Esophagus (tissue), 2 donors: ENCODE data around the gene ELAPOR1. TPM values are rescaled to one million over a fixed set of nuclear protein-coding genes. Genes with fewer than 3 reads are reported as not detected.

Source experiments
- H3K27ac ChIP-seq, 2 donors: one replicate each; pipeline ENCODE4 v1.5.1; 2013; ENCODE audit warnings: low read depth in 2 of 2, mild to moderate bottlenecking in 2 of 2, inconsistent platforms in 1 of 2, low read length in 1 of 2, moderate library complexity in 1 of 2
- H3K27me3 ChIP-seq, 2 donors: one replicate each; pipeline ENCODE4 v1.6.1; 2013; ENCODE audit warnings: low read length in 2 of 2, control low read depth in 1 of 2, mild to moderate bottlenecking in 1 of 2; ENCODE audit not compliant: insufficient read depth in 2 of 2, control insufficient read depth in 1 of 2
- H3K36me3 ChIP-seq, 2 donors: one replicate each; pipeline ENCODE4 v1.6.1; 2013; ENCODE audit warnings: low read length in 1 of 2; ENCODE audit not compliant: control insufficient read depth in 2 of 2, insufficient read depth in 2 of 2
- H3K4me1 ChIP-seq, 2 donors: one replicate each; pipeline ENCODE4 v1.6.1; 2013; ENCODE audit warnings: low read length in 1 of 2; ENCODE audit not compliant: control insufficient read depth in 2 of 2, insufficient read depth in 2 of 2
- H3K4me3 ChIP-seq, 2 donors: one replicate each; pipeline ENCODE4 v1.5.1; 2013; ENCODE audit warnings: low read length in 2 of 2, mild to moderate bottlenecking in 2 of 2, low read depth in 1 of 2, moderate library complexity in 1 of 2
- H3K9me3 ChIP-seq, 2 donors: one replicate each; pipeline ENCODE4 v1.6.1; 2013; ENCODE audit warnings: mild to moderate bottlenecking in 2 of 2, low read depth in 1 of 2, low read length in 1 of 2, moderate library complexity in 1 of 2; ENCODE audit not compliant: control insufficient read depth in 2 of 2, insufficient read depth in 1 of 2
- WGBS, 2 donors: extraction: QIAGEN DNeasy Blood & Tissue Kit; methylation state at CpG; one replicate each; pipeline ENCODE4 v1.1.7; 2013; 5-methylcytosine and 5-hydroxymethylcytosine counted together
- polyA plus RNA-seq, 2 donors: library from polyadenylated mRNA; stranded (reverse); fragments of 200-250 nt; gene quantifications; one replicate each; pipeline ENCODE4 v1.2.3, GENCODE V29; 2013
- donor health status: healthy with polysubstance abuse.
- donor health status: Bipolar disorder and iron deficiency.

ELAPOR1 gene
- polyA plus RNA-seq, 2 donors: 0.24 to 0.25 TPM

- H3K4me3 ChIP-seq: no peak overlapping the region
- WGBS, 2 donors: 8 to 17% methylated on average over 31 of the region's 31 CpGs
- no peaks in the 10 kb centered on the region for H3K36me3 ChIP-seq
- H3K27me3 ChIP-seq: no peaks in the 10 kb centered on the region
- H3K27ac ChIP-seq: no peak overlapping the region
- no peaks in the 10 kb centered on the region for H3K9me3 ChIP-seq
- peaks cover 4 to 7% of the 10 kb centered on the region in 2 donors for H3K4me1 ChIP-seq
These were observed 1.1 kb upstream of the ELAPOR1 start for GRCh38 chr1:109112652-109113285.

DNA sequence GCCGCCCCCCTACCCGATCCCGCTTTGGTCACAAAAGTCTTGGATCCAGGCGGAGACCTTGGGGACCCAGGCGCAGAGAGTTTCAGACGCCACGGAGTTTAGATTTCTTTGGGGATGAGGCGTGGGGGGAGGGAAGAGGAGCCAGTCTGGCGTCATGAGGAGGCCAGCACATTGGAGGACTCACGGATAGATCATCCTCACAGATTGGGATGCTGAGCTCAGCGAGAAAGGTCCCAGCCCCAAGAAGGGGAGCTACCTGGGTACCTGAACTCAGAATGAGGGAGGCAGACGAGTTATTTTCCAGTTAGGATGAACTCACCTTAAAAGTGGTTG, 393 bp downstream of the ELAPOR1 start:
- H3K36me3 ChIP-seq: no peaks in the 10 kb centered on the region
- H3K4me1 ChIP-seq: peaks cover 4 to 7% of the 10 kb centered on the region in 2 donors
- WGBS, 2 donors: 6 to 7% methylated on average over 12 of the region's 12 CpGs
- no peaks in the 10 kb centered on the region for H3K27me3 ChIP-seq
- no peaks in the 10 kb centered on the region for H3K9me3 ChIP-seq
- H3K4me3 ChIP-seq: peak overlapping the region; percentile 38 to 43
- H3K27ac ChIP-seq: no peak overlapping the region

DNA sequence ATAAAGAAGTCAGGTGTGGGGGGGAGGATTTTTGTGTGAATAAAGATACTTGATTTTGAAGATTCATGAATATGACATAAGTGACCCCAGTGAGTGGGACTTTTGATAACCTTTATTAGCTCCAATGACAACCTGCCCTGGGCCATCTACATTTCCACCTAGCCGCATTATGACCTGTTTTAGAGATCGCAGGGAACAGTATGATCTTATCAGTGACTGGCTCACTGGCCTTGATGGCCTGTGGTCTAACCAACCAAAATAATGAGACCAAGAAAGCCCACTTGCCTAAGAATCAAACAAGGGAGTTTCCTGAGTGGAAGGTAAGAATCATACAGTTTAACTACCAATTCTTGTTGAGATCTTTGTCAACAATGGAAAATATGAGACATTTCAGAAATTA, 1.8 kb downstream of the ELAPOR1 start:
- Histone ChIP-seq H3K4me1 (peaks cover 4 to 7% of the 10 kb centered on the region in 2 donors), H3K4me3 (no peak overlapping the region), H3K9me3 (no peaks in the 10 kb centered on the region), H3K27me3 (no peaks in the 10 kb centered on the region), H3K36me3 (no peaks in the 10 kb centered on the region), H3K27ac (no peak overlapping the region)
- WGBS, 2 donors: 70 to 92% methylated on average over 2 of the region's 2 CpGs

GRCh38 chr1:109116286-109116685, 2.4 kb downstream of the ELAPOR1 start:
- Histone ChIP-seq H3K36me3 (no peaks in the 10 kb centered on the region), H3K4me3 (no peak overlapping the region), H3K27ac (no peak overlapping the region), H3K27me3 (no peaks in the 10 kb centered on the region), H3K4me1 (peaks cover 4 to 7% of the 10 kb centered on the region in 2 donors), H3K9me3 (no peaks in the 10 kb centered on the region)
- WGBS, 2 donors: 54 to 56% methylated on average over 1 of the region's 1 CpG

- Histone ChIP-seq H3K4me1 (peaks cover 4 to 7% of the 10 kb centered on the region in 2 donors), H3K27ac (no peak overlapping the region), H3K4me3 (no peak overlapping the region), H3K27me3 (no peaks in the 10 kb centered on the region), H3K9me3 (no peaks in the 10 kb centered on the region), H3K36me3 (no peaks in the 10 kb centered on the region)
- WGBS, 2 donors: 66 to 84% methylated on average over 3 of the region's 3 CpGs
These were observed 4.2 kb downstream of the ELAPOR1 start for GRCh38 chr1:109118089-109118488.

DNA sequence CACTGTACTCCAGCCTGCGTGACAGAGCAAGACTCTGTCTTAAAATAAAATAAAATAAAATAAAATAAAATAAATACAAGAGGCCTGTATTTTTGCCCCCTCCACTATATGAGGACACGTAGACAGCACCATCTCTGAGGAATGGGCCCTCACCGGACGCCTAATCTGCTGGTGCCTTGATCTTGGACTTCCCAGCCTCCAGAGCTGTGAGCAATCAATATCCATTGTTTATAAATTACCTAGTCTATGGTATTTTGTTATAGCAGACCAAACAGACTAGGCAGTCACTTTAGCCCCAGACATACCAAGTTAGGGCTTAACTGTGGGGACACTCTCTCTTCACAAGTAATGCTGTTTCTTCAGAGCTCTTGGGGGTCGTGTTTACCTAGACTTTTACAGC, 6.4 kb downstream of the ELAPOR1 start:
- Histone ChIP-seq H3K9me3 (no peaks in the 10 kb centered on the region), H3K36me3 (no peaks in the 10 kb centered on the region), H3K4me3 (no peak overlapping the region), H3K27ac (no peak overlapping the region), H3K27me3 (no peaks in the 10 kb centered on the region), H3K4me1 (no peaks in the 10 kb centered on the region)
- WGBS, 2 donors: 93 to 94% methylated on average over 5 of the region's 5 CpGs

DNA sequence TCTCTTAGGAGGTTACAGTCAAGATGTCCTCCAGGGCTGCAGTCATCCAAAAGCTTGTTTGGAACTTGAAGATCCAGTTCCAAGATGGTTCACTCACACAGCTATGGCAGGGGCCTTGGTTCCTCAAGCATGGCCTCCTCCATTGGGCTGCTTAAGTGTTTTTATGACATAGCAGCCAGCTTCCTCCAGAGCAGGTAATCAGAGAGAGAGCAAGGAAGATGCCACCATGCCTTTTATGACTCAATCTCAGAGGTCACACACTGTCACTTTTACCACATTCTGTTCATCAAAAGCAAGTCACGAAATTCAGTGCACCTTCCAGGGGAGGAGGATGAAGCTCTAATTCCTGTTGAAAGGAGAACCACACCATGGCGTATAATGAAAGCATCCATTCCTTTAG, 17.1 kb downstream of the ELAPOR1 start:
- no peaks in the 10 kb centered on the region for H3K27me3 ChIP-seq
- H3K36me3 ChIP-seq: no peaks in the 10 kb centered on the region
- peaks cover 0 to 3% of the 10 kb centered on the region in 2 donors for H3K4me1 ChIP-seq
- H3K9me3 ChIP-seq: no peaks in the 10 kb centered on the region
- no peak overlapping the region for H3K4me3 ChIP-seq
- 77 to 93% methylated on average over 2 of the region's 2 CpGs for WGBS, 2 donors
- no peak overlapping the region for H3K27ac ChIP-seq

DNA sequence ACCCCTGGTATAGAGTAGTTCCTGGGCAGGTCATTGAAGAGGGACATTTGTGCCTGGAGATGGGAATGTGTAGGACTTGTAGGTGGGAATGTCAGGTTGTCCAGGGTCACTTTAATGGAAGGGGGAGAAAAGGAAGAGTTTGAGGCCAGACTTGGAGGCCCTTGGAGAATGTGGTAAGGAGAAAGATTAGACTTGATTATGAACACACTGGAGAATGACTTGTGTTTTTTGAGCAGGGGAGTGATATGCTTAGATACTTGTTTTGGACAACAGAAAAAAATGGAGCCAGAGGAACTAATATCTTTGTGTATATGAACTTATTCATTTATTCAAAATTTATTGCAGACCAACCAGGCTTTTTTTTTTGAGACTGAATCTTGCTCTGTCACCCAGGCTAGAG, 17.9 kb downstream of the ELAPOR1 start:
- no peaks in the 10 kb centered on the region for H3K9me3 ChIP-seq
- no peaks in the 10 kb centered on the region for H3K27me3 ChIP-seq
- no peaks in the 10 kb centered on the region for H3K36me3 ChIP-seq
- H3K4me3 ChIP-seq: no peak overlapping the region
- no peak overlapping the region for H3K27ac ChIP-seq
- peaks cover 0 to 3% of the 10 kb centered on the region in 2 donors for H3K4me1 ChIP-seq

DNA sequence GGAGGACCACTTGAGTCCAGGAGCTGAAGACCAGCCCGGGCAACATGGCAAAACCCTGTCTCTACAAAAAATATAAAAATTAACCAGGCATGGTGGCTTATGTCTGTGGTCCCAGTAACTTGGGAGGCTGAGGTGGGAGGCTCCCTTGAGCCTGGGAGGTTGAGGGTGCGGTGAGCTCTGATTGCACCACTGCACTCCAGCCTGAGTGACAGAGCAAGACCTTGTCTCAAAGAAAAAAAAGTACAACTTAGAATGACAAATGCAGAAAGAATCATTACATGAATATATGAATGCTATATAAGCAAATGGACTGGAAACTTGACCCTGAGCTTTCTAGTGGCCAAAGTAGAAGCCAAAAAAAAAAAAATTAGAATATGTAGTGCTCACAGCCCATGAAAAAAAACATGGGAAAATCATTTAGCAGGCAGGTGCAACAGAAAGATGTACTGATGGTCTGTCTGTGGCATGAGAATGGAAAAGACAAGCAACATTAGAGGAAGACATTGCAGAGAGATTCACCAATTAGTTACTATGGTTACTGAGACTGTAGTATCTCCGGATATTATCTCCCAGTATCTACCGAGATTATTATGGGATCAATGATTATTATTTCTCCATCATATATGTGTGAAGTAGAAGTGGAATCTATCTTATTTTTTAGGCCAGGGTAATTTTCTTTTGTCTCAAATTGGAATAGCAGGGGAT, 19.2 kb downstream of the ELAPOR1 start:
- H3K27ac ChIP-seq: no peak overlapping the region

DNA sequence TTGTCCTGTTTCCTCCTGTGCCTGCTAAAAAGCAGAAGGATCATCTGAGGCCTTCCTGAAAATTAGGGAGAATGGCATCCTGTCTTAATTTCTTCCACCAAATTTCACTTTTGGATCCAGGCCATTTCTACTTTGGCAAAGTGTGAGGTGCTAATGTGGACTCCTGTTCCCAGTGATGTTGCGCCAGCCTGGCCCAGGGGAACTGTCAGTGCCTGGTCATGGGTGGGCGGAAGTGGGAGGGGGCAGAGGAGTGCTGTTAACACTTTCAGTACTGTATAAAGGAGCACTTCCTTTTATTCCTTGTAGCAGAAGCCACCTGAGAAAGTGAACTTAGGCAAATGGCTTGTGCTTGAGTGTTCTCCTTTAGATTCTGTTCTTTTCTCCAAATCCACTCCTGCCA, 19.9 kb downstream of the ELAPOR1 start:
- no peak overlapping the region for H3K4me3 ChIP-seq
- 37 to 45% methylated on average over 2 of the region's 2 CpGs for WGBS, 2 donors
- H3K4me1 ChIP-seq: peaks cover 0 to 3% of the 10 kb centered on the region in 2 donors
- no peaks in the 10 kb centered on the region for H3K36me3 ChIP-seq
- H3K27me3 ChIP-seq: no peaks in the 10 kb centered on the region
- H3K27ac ChIP-seq: no peak overlapping the region
- no peaks in the 10 kb centered on the region for H3K9me3 ChIP-seq

More for the DNA sequence above, 19.2 kb downstream of the ELAPOR1 start:
- Histone ChIP-seq H3K4me3 (no peak overlapping the region), H3K9me3 (no peaks in the 10 kb centered on the region), H3K4me1 (peaks cover 0 to 3% of the 10 kb centered on the region in 2 donors), H3K27me3 (no peaks in the 10 kb centered on the region), H3K36me3 (no peaks in the 10 kb centered on the region)
- WGBS, 2 donors: 62 to 67% methylated on average over 4 of the region's 4 CpGs
